HG03280 (cell line): ENCODE measurements around the gene HACL1.

Source experiments
- ATAC-seq: cut with Tn5 transposase; IDR thresholded peaks from one replicate; pipeline ENCODE4 v1.9.1; 2021; ENCODE audit warnings: mild to moderate bottlenecking, moderate library complexity; ENCODE audit not compliant: unreplicated experiment

The HACL1 gene

DNA sequence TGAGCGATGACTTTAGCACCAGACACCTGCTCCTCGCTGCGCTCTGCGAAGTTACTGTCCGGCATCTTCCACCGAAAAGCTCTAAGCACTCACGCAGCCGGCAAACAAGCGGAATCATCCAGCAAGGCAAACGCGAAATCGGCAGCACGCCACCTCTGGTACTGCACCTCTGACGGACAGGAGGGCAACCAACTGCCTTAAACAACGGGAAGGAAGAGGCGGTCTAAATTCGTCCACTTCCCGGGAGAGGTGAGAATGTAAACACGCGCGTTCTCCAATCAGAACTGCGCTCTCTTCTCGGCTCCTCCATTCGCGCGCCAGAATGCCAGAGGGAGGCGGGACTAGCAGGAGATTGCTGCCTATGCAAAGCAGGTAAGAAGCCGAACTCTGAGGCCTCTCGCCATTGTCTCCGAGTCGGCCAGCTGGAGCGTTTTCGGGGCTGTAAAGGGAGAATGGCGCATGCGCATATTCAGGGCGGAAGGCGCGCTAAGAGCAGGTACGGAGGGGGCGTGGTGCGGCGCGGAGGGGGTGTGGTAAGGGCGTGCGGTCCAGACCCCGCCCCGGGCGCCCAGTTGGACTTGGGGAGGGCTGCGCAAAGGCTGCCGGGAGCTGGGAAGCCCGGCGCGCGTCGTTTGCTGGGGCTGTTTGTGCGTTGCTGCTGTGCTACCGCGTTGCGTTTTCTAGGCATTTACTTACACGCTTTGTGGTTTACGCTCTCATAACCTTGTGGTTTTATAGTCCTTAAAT, at the start of gene HACL1, which contains the start of gene BTD:
Gene HACL1, minus strand, starts transcription at position 171 of the 747 bp plus-strand sequence. Its CDS starts 106 bp downstream, at position 65.
Gene BTD, plus strand, starts transcription at position 347 of the 747 bp plus-strand sequence. CDS start 33,695 bp downstream, outside the sequence.
- peak; percentile 95 for ATAC-seq

GRCh38 chr3:15649858-15650257, 48.5 kb upstream of the HACL1 start:
- no peak for ATAC-seq

GRCh38 chr3:15649341-15649740, 48.0 kb upstream of the HACL1 start:
- ATAC-seq: no peak

GRCh38 chr3:15647611-15648167, 46.3 kb upstream of the HACL1 start:
- ATAC-seq: peak; percentile 93

DNA sequence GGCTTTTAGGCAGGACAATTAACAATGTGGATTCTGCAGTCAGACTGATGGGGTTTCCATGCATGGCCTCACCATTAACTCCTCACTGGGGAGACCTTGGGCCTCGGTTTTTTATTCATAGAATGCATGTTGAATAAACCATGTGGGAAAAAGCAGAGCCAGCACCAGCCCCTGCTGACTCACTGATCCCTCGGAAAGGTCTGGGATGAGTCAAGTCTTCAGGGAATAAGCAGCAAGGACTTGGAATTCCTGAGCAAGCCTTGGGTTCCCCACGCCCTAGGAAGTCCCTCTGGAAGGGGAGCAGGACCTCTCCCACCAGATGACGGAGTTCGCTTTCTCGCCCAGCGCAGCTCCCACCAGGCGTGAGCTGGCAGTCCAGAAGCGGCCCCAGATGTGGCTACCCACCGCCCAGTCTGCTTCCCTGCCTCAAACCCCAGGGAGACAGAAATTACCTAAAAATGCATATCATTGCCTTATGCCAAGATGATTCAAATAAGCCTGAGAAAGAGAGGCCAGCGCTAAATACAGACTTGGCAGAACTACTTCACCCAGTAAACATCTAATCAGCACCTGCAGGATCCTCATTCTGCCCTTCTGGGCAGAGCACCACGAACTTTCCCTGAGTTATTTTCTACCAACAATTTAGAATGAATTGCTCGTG, 45.6 kb upstream of the HACL1 start:
- ATAC-seq: peak; percentile 3

GRCh38 chr3:15645740-15646501, 44.6 kb upstream of the HACL1 start:
- ATAC-seq: no peak

GRCh38 chr3:15645246-15645645, 43.9 kb upstream of the HACL1 start:
- no peak for ATAC-seq

- no peak for ATAC-seq
Measured at GRCh38 chr3:15638891-15639262, 37.5 kb upstream of the HACL1 start.

DNA sequence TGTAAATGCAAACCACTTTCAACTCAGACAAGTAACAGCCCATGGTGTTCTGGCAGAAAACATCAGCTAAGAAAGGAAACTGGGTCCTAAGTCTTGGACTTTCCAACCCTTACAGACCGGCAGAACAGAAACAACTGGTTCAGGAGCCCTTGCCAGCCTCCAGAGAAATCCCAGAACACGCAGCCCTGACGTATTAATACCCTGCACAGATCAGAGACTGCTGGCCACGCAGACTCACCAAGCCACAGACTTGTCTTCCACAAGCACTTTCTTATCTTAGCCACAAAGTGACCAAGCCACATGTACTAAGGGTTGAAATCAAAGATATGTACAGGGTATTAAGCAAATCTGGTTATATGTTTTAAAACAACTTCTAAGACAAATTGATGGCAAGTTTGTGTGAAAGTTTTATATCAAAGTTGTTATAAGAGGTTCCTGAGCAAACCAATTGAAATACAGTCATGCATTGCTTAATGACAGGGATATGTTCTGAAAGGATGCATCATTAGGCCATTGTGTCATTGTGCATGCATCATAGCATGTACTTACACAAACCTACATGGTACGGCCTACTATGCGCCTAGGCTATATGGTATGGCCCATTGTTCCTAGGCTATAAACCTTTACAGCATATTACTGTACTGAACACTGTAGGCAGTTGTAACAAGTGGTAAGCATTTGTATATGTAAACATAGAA, 37.0 kb upstream of the HACL1 start:
- no peak for ATAC-seq

GRCh38 chr3:15637131-15637951, 36.0 kb upstream of the HACL1 start:
- ATAC-seq: no peak

- ATAC-seq: peak; percentile 65
Measured at GRCh38 chr3:15636028-15636709, 34.8 kb upstream of the HACL1 start.

DNA sequence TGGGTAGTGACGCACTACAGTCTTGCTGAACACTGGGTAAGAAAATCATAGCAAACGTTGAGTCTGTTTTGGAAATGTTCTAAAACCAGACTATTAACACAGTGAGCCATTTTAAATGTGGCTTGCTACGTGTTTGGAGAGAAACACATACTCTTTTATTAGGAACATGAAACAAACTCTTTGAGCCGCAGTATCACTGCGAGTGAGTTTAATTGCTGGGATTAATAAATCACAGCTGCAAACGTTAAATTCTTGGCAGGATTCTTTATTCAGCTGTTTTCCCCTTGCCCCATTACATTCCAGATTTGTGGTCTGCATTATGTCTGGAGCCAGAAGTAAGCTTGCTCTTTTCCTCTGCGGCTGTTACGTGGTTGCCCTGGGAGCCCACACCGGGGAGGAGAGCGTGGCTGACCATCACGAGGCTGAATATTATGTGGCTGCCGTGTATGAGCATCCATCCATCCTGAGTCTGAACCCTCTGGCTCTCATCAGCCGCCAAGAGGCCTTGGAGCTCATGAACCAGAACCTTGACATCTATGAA, 33.8 kb upstream of the HACL1 start:
- ATAC-seq: no peak

DNA sequence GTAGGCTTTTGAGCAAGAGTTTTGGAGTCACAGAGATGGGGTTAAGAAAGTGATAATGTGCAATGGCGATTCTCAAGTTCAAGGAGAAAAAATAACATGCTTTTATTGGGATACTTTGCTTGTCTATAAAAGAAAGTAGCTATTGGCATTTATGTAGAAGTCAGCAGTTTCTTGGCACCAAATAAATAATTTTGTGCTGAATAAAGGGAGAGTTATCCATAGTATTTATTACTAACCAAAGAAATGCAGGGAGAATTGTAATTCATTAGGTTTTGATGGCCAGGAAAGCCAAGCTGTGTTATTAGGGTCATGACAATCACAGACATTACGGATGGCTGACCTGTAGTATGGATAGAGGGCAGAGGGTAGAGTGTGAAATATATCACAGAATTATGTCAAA, 33.3 kb upstream of the HACL1 start:
- ATAC-seq: no peak

DNA sequence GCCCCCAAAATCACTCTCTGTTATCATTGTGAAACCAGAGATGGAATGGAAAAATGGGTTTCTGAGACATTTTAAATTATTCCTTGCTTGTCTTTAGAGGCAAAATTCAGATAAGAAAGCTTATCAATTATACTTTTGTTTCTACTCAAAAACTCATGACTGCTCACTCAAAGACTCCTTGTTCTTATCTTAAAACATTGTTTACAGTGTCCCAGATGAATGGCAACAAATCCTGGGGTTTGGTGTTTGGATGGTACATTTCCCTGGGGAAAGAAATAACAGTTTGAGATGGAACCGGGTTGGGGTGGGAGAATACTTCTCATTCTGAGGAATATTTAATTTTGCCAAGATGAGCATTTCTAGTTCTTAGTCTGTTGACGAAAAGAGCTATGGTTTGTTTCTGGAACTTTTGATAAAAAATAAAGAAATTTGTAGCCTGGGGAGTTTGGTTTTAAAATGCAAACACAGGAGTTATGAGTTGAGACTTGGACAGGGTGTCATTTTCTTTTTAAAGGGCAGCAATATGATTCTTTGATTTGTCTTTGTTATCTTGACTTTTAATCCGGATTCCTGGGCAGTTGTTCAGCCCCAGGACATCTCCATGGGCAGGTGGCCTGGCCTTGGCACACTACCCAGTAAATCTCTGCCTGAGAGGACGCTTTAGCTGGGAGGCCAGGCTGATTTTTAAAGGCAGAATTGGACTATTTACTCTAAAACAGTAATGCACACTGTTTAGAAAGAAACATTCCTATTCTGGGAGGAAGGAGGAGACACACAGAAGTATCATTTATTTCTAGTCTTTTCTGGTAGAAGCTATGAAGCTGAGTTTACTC, 32.6 kb upstream of the HACL1 start:
- ATAC-seq: no peak

DNA sequence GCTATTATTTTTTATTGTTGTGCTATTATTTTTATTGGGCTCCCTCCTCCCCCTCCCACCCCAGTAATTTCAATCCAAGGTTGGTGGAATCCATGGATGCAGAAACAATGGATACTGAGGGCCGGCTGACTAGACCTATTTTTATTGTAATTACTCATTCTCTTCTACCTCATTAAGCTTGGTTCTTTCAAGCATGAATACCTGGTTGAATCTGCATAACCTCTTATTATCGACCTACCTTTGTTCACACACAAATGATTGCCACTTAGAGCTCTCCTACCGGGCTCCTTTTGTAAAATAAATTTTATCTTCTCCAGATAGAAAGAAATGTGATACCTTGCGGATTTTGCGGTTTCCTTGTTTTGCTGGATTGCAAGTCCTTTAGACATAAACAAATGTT, 31.8 kb upstream of the HACL1 start:
- ATAC-seq: no peak

DNA sequence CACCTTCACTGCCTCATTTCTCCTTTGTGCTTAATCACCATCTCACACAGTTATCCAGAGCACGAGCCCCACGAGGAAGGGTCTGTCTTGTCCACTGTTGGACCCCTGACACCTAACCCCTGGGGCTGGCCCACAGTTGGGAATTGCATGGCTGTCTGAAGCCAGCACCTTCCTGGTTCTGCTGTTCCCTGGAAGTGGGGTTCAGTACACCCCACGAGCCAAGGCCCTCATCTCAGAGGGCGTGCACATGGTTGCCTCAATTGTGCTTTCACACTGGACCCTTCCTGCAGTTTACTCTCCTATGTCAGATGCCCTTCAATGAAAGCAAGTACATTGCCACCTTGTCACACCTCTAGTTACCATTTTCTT, 30.8 kb upstream of the HACL1 start:
- ATAC-seq: no peak

DNA sequence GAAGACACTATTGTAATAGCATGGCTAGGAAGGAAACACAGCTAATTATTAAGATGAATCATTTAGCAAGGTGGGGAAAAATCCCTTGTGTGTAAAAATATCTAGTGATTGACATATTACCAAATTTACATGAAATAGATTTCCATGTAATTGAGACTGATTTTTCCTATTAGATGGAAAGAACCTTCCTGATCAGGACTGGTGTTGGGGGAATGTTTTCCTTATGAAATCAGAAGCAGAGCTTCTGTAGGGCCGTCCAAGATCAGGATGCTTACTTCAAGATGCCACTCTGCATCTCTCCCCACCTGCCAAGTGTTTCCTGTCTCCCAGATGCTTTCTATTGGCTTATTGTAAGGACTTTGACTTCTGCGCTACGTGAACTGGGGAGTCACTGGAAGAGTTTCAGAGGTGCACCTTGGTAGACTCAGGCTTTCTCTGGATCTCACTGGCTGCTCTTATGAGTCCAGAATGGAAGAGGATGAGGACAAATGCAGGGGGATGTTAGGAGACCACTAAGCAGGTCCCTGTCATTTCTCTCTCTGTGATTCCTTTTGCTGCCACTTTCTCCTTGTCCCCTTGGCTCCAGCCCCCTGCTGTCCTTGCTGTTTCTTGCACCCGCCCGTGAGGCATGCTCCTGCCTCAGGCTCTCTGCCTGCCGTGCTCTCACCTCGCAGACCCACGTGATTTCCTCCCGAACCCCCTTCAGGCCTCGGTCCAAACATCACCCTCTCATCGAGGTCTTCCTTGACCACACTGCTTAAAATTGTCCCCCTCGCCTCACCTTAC, 30.2 kb upstream of the HACL1 start:
- ATAC-seq: no peak
